Thyroid gland (tissue), 4 donors: ENCODE measurements around the gene NOX5.

ENCODE experiments used
- POLR2A ChIP-seq, 2 donors: fragments of 450-650 bp; IDR thresholded peaks; one replicate each; pipeline ENCODE4 v1.6.1; 2017; ENCODE audit warnings: antibody characterized with exemption in 2 of 2, mild to moderate bottlenecking in 2 of 2, moderate library complexity in 1 of 2
- TF ChIP-seq, protein P1 (sequence below), 6 experiments: fragments of 200-600 bp in 3 of 6; fragments of 450-650 bp in 3 of 6; sonication (generic) in 3 of 6; IDR thresholded peaks; one replicate each; pipeline ENCODE4 v1.5.1; 2016 to 2019; ENCODE audit warnings: antibody characterized with exemption in 6 of 6, mild to moderate bottlenecking in 2 of 6, inconsistent platforms in 1 of 6, moderate library complexity in 1 of 6

DNA sequence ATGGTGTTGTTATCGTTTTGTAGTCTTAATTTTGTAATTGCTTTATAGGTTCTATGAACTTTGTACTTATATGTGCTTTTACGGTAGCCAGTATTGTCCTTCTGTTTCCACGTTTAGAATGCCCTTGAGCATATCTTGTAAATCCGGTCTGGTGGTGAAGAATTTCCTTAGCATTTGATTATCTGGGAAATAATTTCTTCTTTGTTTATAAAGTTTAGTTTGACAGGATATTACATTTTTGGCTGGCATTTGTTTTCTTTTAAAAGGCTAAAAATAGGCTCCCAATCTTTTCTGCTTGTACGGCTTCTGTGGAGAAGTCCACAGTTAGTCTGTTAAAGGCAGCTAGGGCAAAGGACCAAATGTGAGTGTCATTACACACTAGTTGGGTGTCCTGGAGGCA, 47.5 kb upstream of the NOX5 start:
- TF ChIP-seq, protein P1, sequence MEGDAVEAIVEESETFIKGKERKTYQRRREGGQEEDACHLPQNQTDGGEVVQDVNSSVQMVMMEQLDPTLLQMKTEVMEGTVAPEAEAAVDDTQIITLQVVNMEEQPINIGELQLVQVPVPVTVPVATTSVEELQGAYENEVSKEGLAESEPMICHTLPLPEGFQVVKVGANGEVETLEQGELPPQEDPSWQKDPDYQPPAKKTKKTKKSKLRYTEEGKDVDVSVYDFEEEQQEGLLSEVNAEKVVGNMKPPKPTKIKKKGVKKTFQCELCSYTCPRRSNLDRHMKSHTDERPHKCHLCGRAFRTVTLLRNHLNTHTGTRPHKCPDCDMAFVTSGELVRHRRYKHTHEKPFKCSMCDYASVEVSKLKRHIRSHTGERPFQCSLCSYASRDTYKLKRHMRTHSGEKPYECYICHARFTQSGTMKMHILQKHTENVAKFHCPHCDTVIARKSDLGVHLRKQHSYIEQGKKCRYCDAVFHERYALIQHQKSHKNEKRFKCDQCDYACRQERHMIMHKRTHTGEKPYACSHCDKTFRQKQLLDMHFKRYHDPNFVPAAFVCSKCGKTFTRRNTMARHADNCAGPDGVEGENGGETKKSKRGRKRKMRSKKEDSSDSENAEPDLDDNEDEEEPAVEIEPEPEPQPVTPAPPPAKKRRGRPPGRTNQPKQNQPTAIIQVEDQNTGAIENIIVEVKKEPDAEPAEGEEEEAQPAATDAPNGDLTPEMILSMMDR (IDR thresholded peaks at IDR 0.05), result no peak
- TF ChIP-seq POLR2A (IDR thresholded peaks at IDR 0.05), result no peak
